HUES48 (cell line): ENCODE results near the gene PRXL2C.
"Not testable (repeated sequence)": the region's sequence is repeated elsewhere in the genome, so short reads cannot be mapped to it uniquely, and the experiment has no call there.

Experiments
- H3K27ac ChIP-seq: one replicate; pipeline ENCODE4 v1.7.0; 2013; ENCODE audit warnings: low read depth, low read length, inconsistent platforms
- H3K27me3 ChIP-seq: 2 replicates; pipeline ENCODE4 v1.6.1; 2013; ENCODE audit warnings: mild to moderate bottlenecking, low read length; ENCODE audit not compliant: control insufficient read depth, insufficient read depth
- H3K36me3 ChIP-seq: 2 replicates; pipeline ENCODE4 v1.6.1; 2013; ENCODE audit warnings: low read length; ENCODE audit not compliant: control insufficient read depth, insufficient read depth
- H3K4me1 ChIP-seq: 2 replicates; pipeline ENCODE4 v1.6.1; 2013; ENCODE audit warnings: mild to moderate bottlenecking, low read length; ENCODE audit not compliant: control insufficient read depth, insufficient read depth
- H3K4me3 ChIP-seq: 2 replicates; pipeline ENCODE4 v1.5.1; 2013; ENCODE audit warnings: mild to moderate bottlenecking, low read depth, low read length
- H3K9ac ChIP-seq: 2 replicates; pipeline ENCODE4 v1.6.1; 2013; ENCODE audit warnings: mild to moderate bottlenecking, low read depth, low read length, moderate library complexity
- H3K9me3 ChIP-seq: 2 replicates; pipeline ENCODE4 v1.6.1; 2013; ENCODE audit warnings: low read length; ENCODE audit not compliant: control insufficient read depth, insufficient read depth

The PRXL2C gene, protein sequence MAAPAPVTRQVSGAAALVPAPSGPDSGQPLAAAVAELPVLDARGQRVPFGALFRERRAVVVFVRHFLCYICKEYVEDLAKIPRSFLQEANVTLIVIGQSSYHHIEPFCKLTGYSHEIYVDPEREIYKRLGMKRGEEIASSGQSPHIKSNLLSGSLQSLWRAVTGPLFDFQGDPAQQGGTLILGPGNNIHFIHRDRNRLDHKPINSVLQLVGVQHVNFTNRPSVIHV

DNA sequence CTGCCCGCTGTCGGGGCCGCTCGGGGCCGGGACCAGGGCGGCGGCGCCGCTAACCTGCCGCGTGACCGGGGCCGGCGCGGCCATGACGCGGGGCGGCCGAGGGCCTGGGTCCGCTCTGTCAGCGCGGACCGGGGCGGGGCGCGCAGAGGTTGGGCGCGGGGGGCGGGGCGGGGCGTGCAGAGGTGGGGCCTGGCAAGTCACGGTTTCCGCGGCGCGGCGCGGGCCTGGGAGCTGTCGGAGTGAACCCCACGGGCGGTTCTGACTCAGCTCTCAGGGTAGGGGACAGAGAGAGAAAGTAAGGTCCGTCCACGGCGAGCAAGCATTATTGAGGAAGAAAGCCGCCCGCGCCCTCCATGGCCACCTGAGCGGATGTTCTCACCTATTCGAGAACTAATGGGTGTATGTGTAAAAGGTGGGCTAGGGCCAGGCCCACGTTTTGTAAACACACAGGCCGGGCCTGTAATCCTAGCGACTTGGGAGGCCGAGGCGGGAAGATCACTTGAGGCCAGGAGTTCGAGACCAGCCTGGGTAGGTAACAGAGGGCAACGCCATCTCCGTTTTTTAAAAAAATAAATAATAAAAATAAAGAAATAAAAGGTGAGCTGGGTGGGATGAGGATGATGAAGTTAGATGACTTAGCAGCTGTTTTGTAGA lies at the start of gene PRXL2C:
Gene PRXL2C, minus strand, starts transcription at position 120 of the 654 bp plus-strand sequence. Its CDS starts 36 bp downstream, at position 84.
- H3K27ac ChIP-seq: peak within 1 kb of the TSS; percentile 70
- H3K4me1 ChIP-seq: 0 out of 2 replicates have a peak, but pooled peaks cover 6% of the 10 kb centered on the region
- peak within 1 kb of the TSS; percentile 87 for H3K4me3 ChIP-seq
- H3K27me3 ChIP-seq: no peaks in the 10 kb centered on the region
- H3K9ac ChIP-seq: peak within 1 kb of the TSS; percentile 73; the same call in 1 of the 2 replicates
- H3K9me3 ChIP-seq: no peaks in the 10 kb centered on the region
- H3K36me3 ChIP-seq: peaks cover 6% of the 10 kb centered on the region; the same call in 1 of the 2 replicates

DNA sequence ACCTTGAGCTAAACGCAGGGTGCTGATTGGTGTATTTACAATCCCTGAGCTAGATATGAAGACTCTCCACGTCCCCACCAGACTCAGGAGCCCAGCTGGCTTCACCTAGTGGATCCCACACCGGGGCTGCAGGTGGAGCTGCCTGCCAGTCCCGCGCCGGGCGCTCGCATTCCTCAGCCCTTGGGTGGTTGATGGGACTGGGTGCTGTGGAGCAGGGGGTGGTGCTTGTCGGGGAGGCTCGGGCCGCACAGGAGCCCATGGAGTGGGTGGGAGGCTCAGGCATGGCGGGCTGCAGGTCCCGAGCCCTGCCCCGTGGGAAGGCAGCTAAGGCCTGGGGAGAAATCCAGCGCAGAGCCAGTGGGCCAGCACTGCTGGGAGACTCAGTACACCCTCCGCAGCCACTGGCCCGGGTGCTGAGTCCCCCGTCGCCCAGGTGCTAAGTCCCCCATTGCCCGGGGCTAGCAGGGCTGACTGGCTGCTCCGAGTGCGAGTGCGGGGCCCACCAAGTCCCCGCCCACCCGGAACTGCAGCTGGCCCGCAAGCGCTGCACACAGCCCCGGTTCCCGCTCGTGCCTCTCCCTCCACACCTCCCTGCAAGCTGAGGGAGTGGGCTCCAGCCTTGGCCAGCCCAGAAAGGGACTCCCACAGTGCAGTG lies 45.7 kb upstream of the PRXL2C start:
- not testable (repeated sequence) for H3K27me3 ChIP-seq, H3K27ac ChIP-seq, H3K36me3 ChIP-seq, H3K9ac ChIP-seq, H3K4me1 ChIP-seq, H3K4me3 ChIP-seq
- peaks cover 40% of the 10 kb centered on the region for H3K9me3 ChIP-seq

DNA sequence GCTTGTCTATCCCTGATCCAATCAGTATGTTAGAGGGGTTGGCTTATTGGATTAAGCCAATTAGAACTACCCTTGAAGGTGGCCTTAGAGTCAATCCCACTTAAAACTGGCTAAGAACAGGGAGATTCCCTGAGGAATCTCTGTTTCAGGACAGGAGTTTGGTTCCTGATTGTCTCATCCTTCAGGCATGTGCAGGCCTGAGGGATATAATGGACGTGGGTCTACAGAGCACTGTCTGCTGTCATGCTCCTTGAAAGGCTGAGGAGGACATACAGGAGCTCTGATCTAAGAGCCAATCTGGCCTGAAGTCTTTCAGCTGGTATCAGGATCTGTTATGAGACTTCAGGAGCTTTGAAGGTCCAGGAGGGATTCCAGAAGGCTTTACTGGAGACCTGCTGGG lies 36.2 kb upstream of the PRXL2C start:
- Histone ChIP-seq H3K9ac (no peak overlapping the region), H3K4me3 (no peak overlapping the region), H3K9me3 (peaks cover 24% of the 10 kb centered on the region), H3K36me3 (no peaks in the 10 kb centered on the region), H3K27me3 (no peaks in the 10 kb centered on the region), H3K27ac (no peak overlapping the region), H3K4me1 (no peaks in the 10 kb centered on the region)

DNA sequence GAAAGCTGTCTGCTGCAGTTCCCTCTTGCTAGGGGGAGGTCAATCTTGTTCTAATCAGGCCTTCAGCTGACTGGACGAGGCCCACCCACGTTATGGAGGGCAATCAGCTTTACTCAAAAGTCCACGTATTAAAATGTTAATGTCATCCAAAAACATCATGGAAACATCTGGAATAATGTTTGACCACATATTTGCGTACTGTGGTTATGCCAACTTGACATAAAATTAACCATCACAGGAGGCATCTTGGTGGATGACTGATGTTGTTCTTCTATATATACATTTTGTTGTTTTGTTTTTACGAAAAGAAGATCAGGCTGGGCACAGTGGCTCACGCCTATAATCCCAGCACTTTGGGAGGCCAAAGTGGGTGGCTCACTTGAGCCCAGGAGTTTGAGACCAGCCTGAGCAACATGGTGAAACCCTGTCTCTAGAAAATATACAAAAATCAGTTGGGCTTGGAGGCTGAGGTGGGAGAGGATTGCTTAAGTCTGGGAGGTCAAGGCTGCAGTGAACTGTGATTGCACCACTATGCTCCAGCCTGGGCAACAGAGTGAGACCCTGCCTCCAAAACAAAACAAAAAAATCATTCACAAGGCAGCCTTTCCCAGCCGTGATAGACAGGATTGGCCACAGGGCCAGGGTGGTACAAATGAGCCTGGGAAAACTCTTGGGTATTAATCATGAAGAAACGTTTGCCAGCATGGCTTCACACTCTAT lies 33.8 kb upstream of the PRXL2C start:
- H3K4me3 ChIP-seq: no peak overlapping the region
- H3K27ac ChIP-seq: no peak overlapping the region
- H3K9me3 ChIP-seq: peaks cover 20% of the 10 kb centered on the region
- no peak overlapping the region for H3K9ac ChIP-seq
- no peaks in the 10 kb centered on the region for H3K4me1 ChIP-seq
- H3K36me3 ChIP-seq: no peaks in the 10 kb centered on the region
- no peaks in the 10 kb centered on the region for H3K27me3 ChIP-seq

DNA sequence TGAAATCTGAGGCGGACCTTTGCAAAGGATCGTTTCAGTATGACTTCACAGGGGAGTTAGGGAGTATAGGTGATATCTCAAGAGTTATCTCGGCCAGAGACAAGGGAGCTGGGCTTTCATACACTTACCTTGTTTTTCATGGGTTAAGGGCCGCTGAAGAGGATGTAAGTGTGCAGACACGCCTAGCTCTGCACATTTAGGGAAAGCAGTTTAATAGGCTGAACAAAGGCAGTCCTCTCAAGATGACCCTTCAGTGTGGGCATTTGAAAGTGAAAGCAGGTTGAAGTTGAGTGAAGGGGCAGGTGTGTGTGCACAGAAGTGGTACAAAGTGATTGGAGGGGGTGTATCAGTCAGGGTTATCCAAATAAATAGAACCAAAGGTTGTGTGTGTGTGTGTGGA lies 33.1 kb upstream of the PRXL2C start:
- H3K9ac ChIP-seq: no peak overlapping the region

DNA sequence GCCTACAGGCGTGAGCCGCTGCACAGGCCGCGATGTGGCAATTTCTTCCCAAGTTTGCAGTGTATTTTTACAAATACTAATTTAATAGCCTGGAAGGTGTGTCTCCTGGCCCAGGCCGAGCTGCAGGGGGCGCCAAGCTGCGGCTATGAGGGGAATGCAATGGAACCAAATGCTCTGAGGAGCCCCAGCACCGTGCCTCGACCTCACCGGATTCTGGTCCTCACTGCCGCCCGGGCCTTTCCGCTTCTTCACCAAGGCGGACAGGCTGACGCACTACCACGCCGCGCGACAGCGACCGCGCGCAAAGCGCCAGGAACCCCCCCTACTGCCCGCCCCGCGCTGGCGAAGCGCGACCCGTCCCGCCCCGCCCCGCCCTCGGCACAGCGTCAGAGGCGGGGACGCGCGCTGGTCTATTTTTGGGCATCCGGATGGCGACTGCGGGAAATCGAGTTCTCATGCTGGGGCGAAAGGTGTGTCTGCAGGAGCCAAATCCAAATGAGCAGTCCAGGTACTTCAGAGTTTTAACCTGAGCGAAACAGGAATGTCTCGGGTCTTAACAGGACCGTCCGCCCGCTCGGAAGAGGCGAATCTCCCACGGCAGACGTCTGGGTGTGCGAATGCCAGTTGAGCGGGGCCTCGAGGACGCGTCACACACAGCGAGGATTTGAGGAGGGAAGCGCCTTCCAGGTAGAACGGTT lies 31.7 kb upstream of the PRXL2C start:
- H3K9ac ChIP-seq: peak overlapping the region; percentile 70
- no peaks in the 10 kb centered on the region for H3K27me3 ChIP-seq
- H3K27ac ChIP-seq: peak overlapping the region; percentile 64
- H3K9me3 ChIP-seq: peaks cover 11% of the 10 kb centered on the region
- H3K4me1 ChIP-seq: no peaks in the 10 kb centered on the region
- H3K36me3 ChIP-seq: no peaks in the 10 kb centered on the region
- peak overlapping the region; percentile 91 for H3K4me3 ChIP-seq

More for the DNA sequence above, 33.1 kb upstream of the PRXL2C start:
- Histone ChIP-seq H3K27ac (no peak overlapping the region), H3K27me3 (no peaks in the 10 kb centered on the region), H3K36me3 (no peaks in the 10 kb centered on the region), H3K4me3 (no peak overlapping the region), H3K9me3 (peaks cover 15% of the 10 kb centered on the region), H3K4me1 (no peaks in the 10 kb centered on the region)

DNA sequence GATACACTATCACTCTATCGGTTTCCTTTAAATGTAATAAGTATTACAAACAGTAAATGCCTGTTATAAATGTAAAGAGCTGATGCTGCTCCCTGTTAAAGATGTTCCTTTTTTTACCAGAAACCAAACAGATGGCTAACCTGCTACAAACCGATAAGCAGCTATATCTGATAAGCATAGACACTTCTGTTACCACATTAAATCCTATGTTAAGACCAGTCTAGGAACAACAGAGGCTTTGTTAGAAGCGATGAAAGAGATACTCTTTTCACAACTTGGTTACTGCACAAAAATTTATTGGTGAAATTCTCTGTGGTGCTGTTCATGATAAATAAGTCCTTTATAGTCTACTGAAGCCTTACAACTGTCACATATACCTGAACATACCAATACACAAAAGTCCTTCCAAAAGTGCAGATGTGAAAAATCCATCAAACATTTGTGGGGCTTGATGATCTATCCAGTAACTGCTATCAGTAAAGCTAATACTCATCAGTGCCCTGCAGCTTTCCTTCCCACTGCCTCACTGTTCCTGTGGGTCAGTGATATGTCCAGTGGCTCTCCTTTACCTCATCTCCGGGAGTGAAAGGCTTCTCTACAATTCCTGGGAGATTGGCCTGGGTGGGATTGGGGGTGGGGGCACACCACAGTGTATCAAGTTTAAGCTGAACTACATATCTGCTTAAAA lies 25.8 kb upstream of the PRXL2C start:
- H3K4me1 ChIP-seq: no peaks in the 10 kb centered on the region
- no peaks in the 10 kb centered on the region for H3K36me3 ChIP-seq
- no peaks in the 10 kb centered on the region for H3K27me3 ChIP-seq
- no peak overlapping the region for H3K27ac ChIP-seq
- H3K9me3 ChIP-seq: no peaks in the 10 kb centered on the region
- no peak overlapping the region for H3K4me3 ChIP-seq
- no peak overlapping the region for H3K9ac ChIP-seq

DNA sequence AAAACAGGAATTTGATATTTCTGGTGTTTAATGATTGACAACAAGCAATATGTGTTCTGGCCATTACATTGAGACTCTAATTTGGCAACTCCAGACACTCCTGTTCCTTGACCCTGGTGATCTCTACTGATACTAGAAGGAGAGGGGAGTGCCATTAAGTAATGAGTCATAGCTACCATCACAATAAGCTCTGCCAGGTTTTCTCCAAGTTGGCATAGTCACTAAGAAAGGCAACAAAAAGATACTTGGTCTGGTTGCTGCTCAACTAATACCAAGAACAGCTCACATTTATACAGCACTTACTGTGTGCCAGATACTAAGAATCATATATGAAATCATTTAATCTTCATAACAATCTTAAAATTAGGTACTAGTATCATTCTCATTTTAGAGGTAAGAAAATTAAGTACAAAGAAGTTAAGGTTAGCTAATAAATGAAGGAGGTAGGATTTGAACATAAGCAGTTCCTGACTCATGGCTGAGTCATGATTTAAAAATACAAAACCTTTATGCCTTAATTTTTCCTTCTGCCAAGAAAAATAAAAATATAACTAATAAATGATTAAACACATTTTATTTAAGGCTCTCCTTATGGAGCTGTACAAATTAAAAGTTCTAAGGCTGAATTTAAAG lies 19.9 kb upstream of the PRXL2C start:
- Histone ChIP-seq H3K36me3 (no peaks in the 10 kb centered on the region), H3K4me1 (no peaks in the 10 kb centered on the region), H3K27ac (no peak overlapping the region), H3K27me3 (no peaks in the 10 kb centered on the region), H3K9ac (no peak overlapping the region), H3K4me3 (no peak overlapping the region), H3K9me3 (no peaks in the 10 kb centered on the region; the same call in 1 of the 2 replicates)

DNA sequence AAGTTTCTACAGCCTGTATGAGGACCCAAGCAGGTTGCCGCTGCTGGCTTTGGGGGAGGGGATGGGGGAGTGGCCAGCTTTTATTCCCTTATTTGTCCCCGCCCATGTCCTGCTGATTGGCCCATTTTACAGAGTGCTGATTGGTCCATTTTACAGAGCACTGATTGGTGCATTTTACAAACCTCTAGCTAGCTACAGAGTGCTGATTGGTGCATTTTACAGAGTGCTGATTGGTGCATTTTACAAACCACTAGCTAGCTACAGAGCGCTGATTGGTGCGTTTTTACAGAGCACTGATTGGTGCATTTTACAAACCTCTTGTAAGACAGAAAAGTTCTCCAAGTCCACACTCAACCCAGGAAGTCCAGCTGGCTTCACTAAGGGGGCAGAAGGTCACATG lies 18.7 kb upstream of the PRXL2C start:
- not testable (repeated sequence) for H3K36me3 ChIP-seq, H3K27ac ChIP-seq, H3K9me3 ChIP-seq, H3K27me3 ChIP-seq, H3K4me3 ChIP-seq, H3K9ac ChIP-seq, H3K4me1 ChIP-seq
